Eye (tissue), 1 donor: Measurements from ENCODE around the gene MYH2.

Experiments used
- DNase-seq: peaks from one replicate; pipeline ENCODE4 v3.0.0-alpha.2; 2015

The MYH2 gene

GRCh38 chr17:10513299-10514067, 36.0 kb downstream of the MYH2 start:
- DNase-seq: peak; percentile 2

GRCh38 chr17:10512856-10513255, 36.6 kb downstream of the MYH2 start:
- no peak for DNase-seq

GRCh38 chr17:10499950-10500349, 49.5 kb downstream of the MYH2 start:
- DNase-seq: no peak

DNA sequence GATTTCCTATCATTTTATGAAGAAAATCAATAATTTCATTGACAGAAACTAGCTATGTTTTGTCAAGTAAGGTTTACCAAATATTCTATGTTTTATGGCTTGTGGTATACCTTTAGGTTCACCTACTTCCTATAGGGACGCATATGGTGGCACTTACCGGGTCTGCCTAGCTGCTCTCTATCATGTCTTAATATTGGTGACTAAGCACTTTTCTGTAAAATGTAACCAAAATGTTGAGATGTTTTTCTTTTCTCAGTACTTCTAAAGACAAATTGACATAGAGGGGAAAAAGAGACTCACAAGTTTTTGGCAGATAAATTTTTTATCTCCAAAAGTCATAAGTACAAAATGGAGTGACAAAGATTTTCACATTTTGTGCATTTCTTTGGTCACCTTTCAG, 57.5 kb downstream of the MYH2 start:
- no peak for DNase-seq

DNA sequence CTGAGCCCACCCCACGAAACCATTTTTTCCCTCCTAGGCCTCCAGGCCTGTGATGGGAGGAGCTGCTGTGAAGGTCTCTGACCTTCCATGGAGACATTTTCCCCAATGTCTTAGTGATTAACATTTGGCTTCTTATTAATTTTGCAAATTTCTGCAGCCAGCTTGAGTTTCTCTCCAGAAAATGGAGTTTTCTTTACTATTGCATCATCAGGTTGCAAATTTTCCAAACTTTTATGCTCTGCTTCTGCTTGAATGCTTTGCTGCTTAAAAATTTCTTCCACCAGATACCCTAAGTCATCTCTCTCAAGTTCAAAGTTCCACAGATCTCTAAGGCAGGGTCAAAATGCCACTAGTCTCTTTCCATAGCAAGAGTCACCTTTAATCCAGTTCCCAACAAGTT, 67.2 kb downstream of the MYH2 start:
- DNase-seq: no peak

DNA sequence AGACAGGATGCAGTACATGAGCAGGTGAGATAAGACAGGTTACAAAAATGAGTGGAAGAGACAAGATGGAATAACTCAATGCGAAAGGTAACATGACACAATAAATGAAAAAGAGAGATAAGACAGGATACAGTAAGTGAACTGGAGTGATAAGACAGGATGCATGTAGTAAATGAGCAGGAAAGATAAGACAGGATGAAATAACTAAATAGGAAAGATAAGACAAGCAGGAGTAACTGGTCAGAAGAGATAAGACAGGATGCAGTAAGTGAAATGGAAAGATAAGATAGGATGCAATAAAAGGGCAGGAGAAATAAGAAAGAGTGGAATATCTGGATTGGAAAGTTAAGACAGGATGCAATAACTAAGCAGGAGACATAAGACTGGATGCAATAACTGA, 71.8 kb downstream of the MYH2 start:
- no peak for DNase-seq

- DNase-seq: no peak
These were observed 74.9 kb downstream of the MYH2 start for GRCh38 chr17:10474536-10474935.

- no peak for DNase-seq
These were observed 77.6 kb downstream of the MYH2 start for GRCh38 chr17:10471858-10472257.
